GM21528 (cell line): Measurements from ENCODE around the gene AP3M1.
A peak's percentile ranks its signal among the peaks of the same experiment; 100 is the strongest.
"Not testable (repeated sequence)": the region's sequence is repeated elsewhere in the genome, so short reads cannot be mapped to it uniquely, and the experiment has no call there.

Experiments used
- ATAC-seq: cut with Tn5 transposase; IDR thresholded peaks from one replicate; pipeline ENCODE4 v1.9.1; 2021; ENCODE audit warnings: mild to moderate bottlenecking, moderate library complexity; ENCODE audit not compliant: unreplicated experiment, low FRiP score

AP3M1 gene

GRCh38 chr10:74150204-74150989, at the start of gene AP3M1:
AP3M1 (minus strand) TSS chr10:74150828; CDS start chr10:74138379, 12,449 bp downstream.
- ATAC-seq: peak; percentile 43

DNA sequence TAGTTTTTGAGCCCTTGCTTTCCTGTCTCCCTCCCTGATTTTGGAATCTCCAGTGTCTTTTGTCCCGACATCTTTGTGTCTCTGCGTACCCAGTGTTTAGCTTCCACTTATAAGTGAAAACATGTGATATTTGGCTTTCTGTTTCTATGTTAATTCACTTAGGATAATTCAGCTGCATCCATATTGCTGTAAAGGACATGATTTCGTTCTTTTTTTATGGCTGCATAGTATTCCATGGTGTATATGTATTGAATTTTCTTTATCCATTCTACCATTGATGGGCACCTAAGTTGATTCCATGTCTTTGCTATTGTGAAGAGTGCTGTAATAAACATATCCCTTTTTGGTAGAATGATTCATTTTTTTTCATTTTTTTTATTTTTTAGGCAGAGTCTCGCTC, 48.7 kb upstream of the AP3M1 start:
- no peak for ATAC-seq

DNA sequence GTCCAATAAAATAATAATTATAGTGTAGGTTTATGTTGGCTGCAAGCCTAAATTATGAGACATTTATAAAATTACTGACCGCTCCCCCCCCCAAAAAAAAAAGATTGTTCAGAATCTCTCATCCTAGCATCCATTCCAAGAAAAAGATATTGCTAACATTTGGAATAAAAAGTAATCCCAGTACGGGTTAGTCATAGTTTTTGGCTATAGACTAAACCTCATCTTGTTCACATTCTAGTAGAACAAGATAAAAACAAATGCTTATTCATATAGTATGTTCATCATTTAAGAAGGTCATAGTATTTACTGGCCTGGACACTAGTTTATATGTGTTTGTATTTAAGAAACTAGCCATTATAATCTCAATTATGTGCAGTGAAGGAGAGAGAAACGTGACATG, 44.4 kb upstream of the AP3M1 start:
- no peak for ATAC-seq

- ATAC-seq: no peak
Observed at GRCh38 chr10:74194545-74194944, 43.9 kb upstream of the AP3M1 start.

DNA sequence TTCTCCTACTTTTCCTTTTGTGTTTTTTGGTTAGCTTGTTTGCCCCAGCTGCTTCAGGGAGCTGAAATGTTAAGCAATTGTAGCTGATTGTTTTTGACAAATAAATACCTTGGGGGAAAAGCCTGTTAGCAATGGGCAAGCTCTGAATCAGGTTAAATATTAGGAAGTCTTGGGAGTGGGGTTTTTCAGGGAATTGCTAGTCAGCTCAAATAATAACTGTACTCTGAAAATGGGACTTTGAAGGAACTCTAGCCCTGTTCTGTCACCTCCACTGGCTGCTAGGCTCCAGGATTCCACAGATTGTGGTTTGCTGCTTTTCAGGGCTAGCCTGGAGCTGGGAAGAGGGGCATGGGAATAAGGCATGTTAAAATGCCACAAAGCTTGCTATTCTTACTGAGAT, 39.9 kb upstream of the AP3M1 start:
- ATAC-seq: no peak

- ATAC-seq: peak; percentile 75
Observed at GRCh38 chr10:74189999-74190421, 39.4 kb upstream of the AP3M1 start.

GRCh38 chr10:74188617-74189016, 38.0 kb upstream of the AP3M1 start:
- ATAC-seq: not testable (repeated sequence)

DNA sequence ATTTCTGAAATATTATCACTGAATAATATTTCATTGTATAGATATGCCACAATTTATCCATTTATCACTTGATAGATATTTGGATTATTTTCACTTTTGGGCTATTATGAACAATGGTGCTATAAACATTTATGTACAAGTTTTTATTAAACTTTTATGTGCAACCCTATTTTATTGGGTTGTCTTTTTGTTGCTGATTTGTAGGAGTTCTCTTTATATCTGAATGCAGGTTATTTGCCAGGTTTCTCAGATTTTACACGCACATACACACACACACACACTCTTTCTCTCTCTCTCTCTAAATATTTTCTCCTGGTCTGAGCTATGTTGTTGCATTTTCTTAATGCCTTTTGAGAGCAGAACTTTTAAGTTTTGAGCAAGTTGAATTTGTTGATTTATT, 36.6 kb upstream of the AP3M1 start:
- no peak for ATAC-seq

DNA sequence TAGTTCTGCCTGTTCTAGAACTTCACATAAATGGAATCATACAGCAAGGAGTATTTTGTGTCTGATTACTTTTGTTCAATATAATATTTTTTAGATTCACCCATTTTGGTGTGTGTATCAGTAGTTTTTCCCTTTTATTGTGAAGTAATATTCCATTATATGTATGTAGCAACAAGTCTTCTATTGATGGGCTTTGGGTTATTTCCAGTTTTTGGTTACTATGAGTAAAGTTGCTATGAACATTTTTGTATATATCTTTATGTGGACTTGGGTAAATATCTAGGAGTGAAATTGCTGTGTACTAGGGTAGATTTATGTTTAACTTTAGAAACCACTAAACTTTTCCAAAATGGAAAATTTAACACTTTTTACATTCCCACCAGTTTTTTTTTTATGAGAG, 36.0 kb upstream of the AP3M1 start:
- ATAC-seq: no peak

DNA sequence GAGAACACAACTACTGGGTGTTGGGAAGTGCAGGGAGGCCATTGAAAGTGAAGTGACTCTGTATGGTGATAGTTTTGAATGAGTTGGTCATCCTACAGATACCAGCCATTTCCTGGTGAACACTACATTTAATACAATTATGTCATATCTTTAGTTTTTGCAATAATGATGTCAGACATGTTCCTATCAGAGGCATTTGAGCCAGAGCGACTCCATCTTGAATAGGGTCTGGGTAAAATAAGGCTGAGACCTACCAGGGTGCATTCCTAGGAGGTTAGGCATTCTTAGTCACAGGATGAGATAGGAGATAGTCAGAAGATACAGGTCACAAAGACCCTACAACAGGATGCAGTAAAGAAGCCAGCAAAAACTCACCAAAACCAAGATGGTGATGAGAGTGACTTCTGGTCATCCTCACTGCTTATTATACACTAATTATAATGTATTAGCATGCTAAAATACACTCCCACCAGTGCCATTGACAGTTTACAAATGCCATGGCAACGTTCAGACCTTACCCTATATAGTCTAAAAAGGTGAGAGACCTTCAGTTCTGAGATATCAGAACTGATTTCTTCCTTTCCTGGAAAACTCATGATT, 28.6 kb upstream of the AP3M1 start:
- ATAC-seq: no peak

DNA sequence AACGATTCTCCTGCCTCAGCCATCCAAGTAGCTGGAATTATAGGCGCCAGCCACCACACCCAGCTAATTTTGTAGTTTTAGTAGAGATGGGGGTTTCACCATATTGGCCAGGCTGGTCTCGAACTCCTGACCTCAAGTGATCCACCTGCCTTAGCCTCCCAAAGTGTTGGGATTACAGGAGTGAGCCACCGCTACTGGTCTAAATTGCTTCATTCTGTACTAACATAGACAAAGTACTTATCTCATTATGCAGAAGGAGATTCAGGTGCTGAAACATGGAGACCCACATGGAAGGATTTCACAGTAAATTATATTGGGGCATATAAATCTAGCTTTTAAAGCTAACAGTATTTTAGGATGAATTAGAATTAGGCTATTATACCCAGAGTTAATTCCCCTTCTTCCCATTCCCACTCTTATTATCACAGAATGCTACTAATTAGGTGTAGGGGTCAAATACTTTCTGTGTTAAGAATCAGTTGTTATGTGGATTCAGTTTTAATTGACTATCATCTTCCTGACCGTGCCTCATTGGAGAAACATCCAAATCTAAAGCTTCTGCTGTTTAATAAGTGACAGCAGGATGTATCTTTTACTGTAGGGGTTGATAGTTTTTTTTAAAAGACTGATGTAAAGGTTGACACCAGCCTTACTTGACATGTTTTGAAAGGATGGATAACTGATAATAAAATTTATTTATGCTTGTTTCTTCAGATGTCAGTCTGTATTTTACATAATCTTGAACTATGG, 27.6 kb upstream of the AP3M1 start:
- no peak for ATAC-seq

DNA sequence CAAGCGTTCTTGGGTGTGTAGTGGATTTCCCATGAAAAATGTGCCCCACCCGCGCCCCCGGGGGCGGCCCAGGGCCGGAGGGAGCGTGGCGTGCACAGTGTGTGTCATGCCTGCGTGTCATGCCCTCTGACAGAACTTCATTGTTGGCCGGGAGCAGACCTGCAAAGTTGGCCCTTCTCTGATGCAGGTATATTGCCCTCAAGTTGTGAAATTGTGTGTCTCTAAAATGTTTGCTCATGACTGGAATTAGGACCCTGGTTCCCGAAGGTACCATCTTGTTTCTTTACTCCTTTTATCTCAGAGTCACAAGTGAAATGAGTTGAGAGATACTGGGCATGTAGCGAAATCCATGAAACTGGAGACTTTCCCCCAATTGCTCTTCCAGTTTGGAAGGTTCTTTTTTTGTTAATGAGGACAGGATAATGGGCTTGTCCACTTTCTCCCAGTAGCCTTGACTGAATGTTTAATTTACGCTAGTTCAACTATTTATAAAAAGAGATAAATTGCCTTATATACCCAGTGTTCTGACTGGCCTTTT, 26.6 kb upstream of the AP3M1 start:
- peak; percentile 14 for ATAC-seq

DNA sequence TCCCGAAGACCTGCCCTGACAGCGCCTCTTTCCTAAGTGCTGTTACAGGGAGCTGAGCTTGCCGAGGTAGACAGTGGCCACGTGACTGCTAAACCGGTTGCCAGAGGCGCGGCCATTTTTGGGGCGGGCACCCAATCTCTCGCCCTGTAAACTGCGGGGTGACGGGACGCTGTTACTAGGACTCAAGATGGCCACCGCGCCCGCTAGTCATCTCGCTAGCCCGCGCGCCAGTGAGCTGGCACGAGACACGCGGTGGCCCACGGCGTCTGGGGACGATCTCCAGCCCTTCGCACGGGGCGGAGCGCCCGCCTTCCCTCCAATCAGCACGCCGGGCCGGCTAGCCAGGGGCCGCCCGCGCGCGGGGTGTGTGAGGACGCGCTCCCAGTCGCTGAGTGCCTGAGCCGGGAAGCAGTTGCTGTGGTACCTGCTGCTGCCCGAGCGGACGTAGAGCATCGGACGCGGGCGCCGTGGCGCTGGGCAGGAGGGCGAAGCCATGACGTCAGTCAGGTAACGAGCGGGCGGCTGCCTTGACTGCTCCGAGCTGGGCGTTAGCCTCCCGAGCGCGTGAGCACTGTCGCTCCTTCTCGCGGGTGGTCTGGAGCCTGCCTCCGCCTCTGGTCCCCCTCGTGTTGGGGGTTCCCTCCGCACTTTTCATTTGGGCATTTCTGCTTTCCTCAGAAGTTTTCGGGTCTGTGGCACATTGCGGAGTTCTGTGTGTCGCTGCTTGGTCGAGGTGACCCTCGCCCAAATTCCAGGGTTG, 25.9 kb upstream of the AP3M1 start:
- peak; percentile 91 for ATAC-seq

- no peak for ATAC-seq
Observed at GRCh38 chr10:74175510-74176379, 25.1 kb upstream of the AP3M1 start.

DNA sequence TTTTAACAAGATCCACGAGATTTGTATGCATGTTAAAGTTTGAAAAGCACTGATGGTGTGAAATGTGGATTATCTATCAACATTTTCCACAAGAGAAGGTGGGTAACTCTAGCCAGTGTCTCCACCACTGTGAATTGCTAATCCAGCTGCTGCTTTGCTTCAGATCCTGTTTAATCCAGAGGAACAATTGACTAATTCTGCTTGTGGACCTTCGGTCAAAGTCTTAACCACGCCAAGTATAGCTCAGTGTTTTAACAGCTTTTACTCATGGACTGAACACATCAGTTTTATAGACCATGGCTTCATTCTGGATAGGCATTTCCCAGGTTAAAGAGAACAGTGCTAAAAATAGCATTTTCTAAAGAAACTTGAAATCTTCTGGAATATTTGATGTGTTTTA, 23.9 kb upstream of the AP3M1 start:
- ATAC-seq: no peak

- no peak for ATAC-seq
Observed at GRCh38 chr10:74171625-74172024, 21.0 kb upstream of the AP3M1 start.

GRCh38 chr10:74167443-74167842, 16.8 kb upstream of the AP3M1 start:
- ATAC-seq: no peak

DNA sequence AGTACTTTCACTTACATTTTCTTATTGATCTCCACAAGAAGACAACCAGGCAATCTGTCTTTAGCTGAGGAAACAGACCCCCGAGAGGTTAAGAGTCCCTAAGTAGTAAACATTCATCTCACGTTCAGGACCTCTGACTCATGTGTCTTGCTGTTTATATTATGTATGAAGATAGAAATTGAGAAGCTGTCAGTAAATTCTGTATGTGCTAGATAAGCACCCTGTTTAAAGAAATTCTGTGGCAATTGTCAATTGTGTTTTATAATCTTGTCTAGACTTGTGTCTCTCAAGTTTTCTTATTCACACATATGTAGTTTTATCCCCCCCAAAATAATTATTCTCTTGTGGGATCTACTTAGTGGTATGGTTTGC, 14.9 kb upstream of the AP3M1 start:
- no peak for ATAC-seq

DNA sequence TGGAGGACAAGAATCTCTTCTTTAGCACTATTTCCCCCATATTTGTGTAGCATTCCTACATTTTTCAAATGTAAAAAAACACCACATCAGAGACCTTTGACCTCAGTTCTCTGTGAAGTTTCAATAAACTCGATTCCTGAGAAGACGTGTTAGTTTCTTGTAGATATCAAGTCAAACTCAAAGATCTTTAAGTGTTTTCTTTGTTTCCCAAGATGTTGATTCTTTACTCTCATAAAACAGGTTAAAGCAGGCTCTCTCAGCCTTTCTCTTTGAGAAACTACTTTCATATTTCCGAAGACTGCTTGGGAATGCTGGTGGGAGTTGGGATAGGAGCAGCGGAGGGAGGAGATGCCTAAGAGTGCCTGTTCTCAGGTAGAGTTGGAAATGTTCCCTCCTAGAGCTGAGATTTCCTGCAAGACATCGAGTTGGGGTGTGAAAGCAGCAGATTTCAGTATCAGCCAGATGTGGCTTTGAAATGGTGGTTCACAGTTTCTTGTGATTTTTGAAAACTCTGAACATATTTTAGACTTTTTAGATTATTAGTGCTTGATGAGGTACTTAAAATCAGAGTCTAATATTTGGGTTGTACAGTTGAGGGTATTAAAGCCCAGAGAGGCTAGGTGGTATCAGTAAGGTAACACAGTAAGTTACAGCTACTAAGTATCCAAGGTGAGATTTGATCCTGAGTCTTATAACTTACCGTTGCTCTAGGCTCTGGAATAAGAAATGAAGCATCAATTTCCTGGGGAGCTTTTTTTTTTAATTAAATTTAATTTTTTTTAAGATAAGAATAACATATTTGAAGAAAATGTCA, 14.3 kb upstream of the AP3M1 start:
- ATAC-seq: no peak
